Mesodermal cell (in vitro differentiated cells): ENCODE data around the gene CLINT1.
A peak's percentile ranks its signal among the peaks of the same experiment; 100 is the strongest.

ENCODE experiments used
- H3K27ac ChIP-seq: 2 replicates; pipeline ENCODE4 v1.7.0; 2013; ENCODE audit warnings: mild to moderate bottlenecking, low read depth, low read length, moderate library complexity; ENCODE audit not compliant: severe bottlenecking
- H3K36me3 ChIP-seq: 2 replicates; pipeline ENCODE4 v1.7.1; 2013; ENCODE audit warnings: mild to moderate bottlenecking, low read length, moderate library complexity; ENCODE audit not compliant: control insufficient read depth, insufficient read depth
- H3K4me1 ChIP-seq: one replicate; pipeline ENCODE4 v1.7.1; 2013; ENCODE audit warnings: mild to moderate bottlenecking, low read length; ENCODE audit not compliant: insufficient read depth, control insufficient read depth, poor library complexity, severe bottlenecking
- H3K4me3 ChIP-seq: 2 replicates; pipeline ENCODE4 v1.7.0; 2013; ENCODE audit warnings: low read length, control low read depth, mild to moderate bottlenecking; ENCODE audit not compliant: insufficient read depth, poor library complexity, severe bottlenecking; ENCODE audit errors: extremely low read depth
- H3K9me3 ChIP-seq: 2 replicates; pipeline ENCODE4 v1.7.1; 2013; ENCODE audit warnings: mild to moderate bottlenecking, low read length, moderate library complexity; ENCODE audit not compliant: control insufficient read depth
- WGBS, 2 experiments: methylation state at CpG; one replicate each; pipeline ENCODE4 v1.1.5; 2013; ENCODE audit warnings: missing lambda C conversion rate in 2 of 2; ENCODE audit not compliant: insufficient coverage in 2 of 2; 5-methylcytosine and 5-hydroxymethylcytosine counted together

CLINT1 gene

GRCh38 chr5:157839157-157839795 is 19.7 kb downstream of the CLINT1 start:
- 86 to 90% methylated on average over 5 to 6 of the region's 8 CpGs for WGBS, 2 experiments
- H3K27ac ChIP-seq = no peak overlapping the region
- H3K9me3 ChIP-seq = no peaks in the 10 kb centered on the region
- peaks cover 2% of the 10 kb centered on the region for H3K36me3 ChIP-seq
- no peak overlapping the region for H3K4me3 ChIP-seq
- H3K4me1 ChIP-seq = peaks cover 3% of the 10 kb centered on the region

DNA sequence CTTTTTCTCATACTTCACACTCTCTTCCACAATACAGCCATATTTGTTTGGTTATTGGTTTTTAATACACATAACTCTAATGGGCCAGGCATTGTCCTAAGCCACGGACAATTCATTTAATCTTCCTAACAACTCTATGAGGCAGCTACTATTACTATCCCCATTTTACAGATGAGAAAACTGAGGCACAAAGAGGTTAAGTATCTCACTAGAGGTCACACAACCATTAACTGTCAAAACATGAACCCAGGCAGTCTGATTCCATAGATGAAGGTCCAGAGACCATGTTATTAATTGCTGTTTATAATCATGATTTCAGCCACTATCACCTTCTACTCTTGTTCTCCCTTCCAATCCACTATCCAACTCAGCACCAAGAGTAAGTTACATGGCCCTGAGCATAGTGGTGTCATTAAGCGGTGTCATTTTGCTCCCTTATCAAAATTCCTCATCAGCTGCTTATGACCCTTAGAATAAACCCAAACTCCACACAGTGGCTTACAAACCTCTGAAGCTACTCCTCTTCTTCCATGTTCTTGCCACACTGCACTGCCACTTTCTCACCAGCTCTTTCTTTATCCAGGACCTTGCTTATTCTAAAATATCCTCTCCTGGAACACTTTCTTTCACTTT is 22.7 kb downstream of the CLINT1 start:
- no peak overlapping the region for H3K4me3 ChIP-seq
- no peaks in the 10 kb centered on the region for H3K9me3 ChIP-seq
- 80 to 92% methylated on average over 1 to 2 of the region's 2 CpGs for WGBS, 2 experiments
- H3K36me3 ChIP-seq = peaks cover 6% of the 10 kb centered on the region
- H3K27ac ChIP-seq = no peak overlapping the region
- H3K4me1 ChIP-seq = peaks cover 3% of the 10 kb centered on the region

DNA sequence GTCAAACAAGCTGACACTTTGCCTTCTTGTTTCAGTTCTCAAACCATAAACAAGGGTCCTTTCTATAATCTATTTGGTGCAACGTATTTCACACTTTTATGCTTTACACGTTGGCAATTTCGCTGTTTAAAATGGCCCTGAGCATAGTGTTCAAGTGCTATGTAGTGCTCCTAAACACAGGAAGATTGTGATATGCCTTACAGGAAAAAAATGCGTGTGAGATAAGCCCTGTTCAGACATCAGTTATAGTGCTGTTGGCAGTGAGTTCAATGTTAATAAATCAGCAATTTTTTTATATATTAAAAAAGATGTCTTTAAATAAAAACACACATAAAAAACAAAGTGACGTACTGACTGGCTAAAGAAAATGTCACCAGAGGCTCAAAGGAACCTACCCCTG is 23.9 kb downstream of the CLINT1 start:
- Histone ChIP-seq H3K9me3 (no peaks in the 10 kb centered on the region), H3K4me1 (peaks cover 3% of the 10 kb centered on the region), H3K27ac (no peak overlapping the region), H3K36me3 (peaks cover 6% of the 10 kb centered on the region), H3K4me3 (no peak overlapping the region)
- WGBS, 2 experiments = 87 to 96% methylated on average over 3 to 4 of the region's 5 CpGs

- Histone ChIP-seq H3K27ac (no peak overlapping the region), H3K9me3 (no peaks in the 10 kb centered on the region), H3K36me3 (peaks cover 6% of the 10 kb centered on the region), H3K4me3 (no peak overlapping the region), H3K4me1 (no peaks in the 10 kb centered on the region)
- whole genome bisulfite sequencing, 2 experiments = 83 to 100% methylated on average over 1 of the region's 4 CpGs
Measured at GRCh38 chr5:157828944-157829639, 29.9 kb downstream of the CLINT1 start.

DNA sequence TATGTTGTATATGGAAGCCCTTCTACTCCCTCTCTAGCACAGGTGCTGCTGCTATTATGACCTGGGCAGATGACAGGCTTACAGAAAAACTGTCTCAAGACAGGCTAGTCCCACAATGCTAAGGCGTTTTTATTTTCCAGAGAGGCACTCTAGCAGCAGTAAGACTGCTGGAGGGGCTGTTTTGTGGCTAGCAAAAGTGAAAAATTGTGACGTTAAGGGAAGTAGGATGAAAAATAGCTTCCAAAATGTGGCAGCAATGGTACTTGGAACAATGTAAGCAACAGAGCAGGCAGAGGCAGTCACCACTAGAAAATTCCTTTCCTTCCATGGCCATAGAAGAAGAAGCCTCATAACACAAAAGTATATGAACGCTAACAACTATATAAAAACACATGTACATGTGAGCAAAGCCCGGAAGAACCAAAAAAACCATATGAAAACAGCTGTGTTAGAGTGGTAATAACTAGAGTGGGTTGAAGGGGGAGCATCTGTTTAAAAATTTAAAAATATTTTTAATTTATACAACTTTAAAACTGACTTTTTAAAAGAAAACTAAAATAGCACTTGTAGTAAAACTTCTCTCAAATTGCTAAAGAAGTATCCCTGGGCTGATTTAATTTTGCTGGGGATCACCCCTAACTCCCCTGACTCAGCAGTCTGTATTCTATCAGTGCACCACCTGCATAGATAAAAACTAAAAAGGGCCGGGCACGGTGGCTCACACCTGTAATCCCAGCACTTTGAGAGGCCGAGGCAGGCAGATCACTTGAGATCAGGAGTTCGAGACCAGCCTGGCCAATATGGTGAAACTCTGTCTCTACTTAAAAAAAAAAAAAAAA is 30.6 kb downstream of the CLINT1 start:
- Histone ChIP-seq H3K27ac (no peak overlapping the region), H3K4me1 (no peaks in the 10 kb centered on the region), H3K9me3 (no peaks in the 10 kb centered on the region), H3K4me3 (no peak overlapping the region), H3K36me3 (peaks cover 6% of the 10 kb centered on the region)
- WGBS, 2 experiments = 94 to 100% methylated on average over 1 to 4 of the region's 8 CpGs

GRCh38 chr5:157827423-157827822 is 31.5 kb downstream of the CLINT1 start:
- H3K4me3 ChIP-seq = no peak overlapping the region
- H3K9me3 ChIP-seq = no peaks in the 10 kb centered on the region
- no peaks in the 10 kb centered on the region for H3K4me1 ChIP-seq
- no peak overlapping the region for H3K27ac ChIP-seq
- 90% methylated on average over 2 of the region's 3 CpGs; no CpG with 5 or more reads in 1 of the 2 experiments for WGBS, 2 experiments
- H3K36me3 ChIP-seq = peaks cover 3% of the 10 kb centered on the region

DNA sequence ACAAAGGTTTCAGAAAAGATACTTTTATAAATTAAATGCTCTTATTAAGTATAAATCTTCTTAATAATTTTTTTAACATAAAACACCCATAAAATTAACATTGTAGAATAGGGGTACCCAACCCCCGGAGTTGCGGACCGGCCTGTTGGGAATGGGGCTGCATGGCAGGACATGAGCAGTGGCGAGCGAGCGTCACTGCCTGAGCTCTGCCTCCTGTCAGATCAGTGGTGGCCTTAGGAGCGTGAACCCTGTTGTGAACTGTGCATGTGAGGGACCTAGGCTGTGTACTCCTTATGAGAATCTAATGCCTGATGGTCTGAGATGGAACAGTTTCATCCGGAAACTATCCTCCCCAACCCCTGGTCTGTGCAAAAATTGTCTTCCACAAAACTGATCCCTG is 35.3 kb downstream of the CLINT1 start:
- H3K27ac ChIP-seq = no peak overlapping the region
- H3K9me3 ChIP-seq = no peaks in the 10 kb centered on the region
- 88 to 92% methylated on average over 1 to 5 of the region's 8 CpGs for WGBS, 2 experiments
- H3K4me3 ChIP-seq = no peak overlapping the region
- no peaks in the 10 kb centered on the region for H3K4me1 ChIP-seq
- H3K36me3 ChIP-seq = no peaks in the 10 kb centered on the region

- no peak overlapping the region for H3K4me3 ChIP-seq
- H3K36me3 ChIP-seq = no peaks in the 10 kb centered on the region
- no peaks in the 10 kb centered on the region for H3K9me3 ChIP-seq
- H3K27ac ChIP-seq = no peak overlapping the region
- WGBS, 2 experiments = 90 to 95% methylated on average over 3 to 6 of the region's 7 CpGs
- no peaks in the 10 kb centered on the region for H3K4me1 ChIP-seq
Measured at GRCh38 chr5:157821822-157822622, 36.9 kb downstream of the CLINT1 start.

DNA sequence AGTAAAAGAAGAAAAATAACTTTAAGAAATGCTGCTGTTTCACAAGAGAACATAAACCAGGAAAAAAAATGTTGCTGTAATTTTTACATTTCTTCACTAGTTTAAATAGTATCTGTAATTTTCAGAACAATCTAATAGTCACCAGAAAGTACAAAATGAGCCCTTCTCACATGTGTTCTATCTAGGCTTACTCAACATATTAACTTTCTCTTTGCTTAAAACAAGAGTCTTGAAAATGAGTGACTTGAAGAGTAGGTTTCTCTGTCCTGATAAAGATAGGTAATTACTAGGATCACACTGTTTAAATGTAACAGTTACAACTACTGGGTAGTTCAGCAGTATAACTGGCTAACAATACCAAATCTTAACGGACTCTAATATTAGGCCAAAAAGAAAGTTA is 37.5 kb downstream of the CLINT1 start:
- WGBS, 2 experiments = no CpG with 5 or more reads among the region's 1 CpG
- no peaks in the 10 kb centered on the region for H3K9me3 ChIP-seq

More for the DNA sequence above, 37.5 kb downstream of the CLINT1 start:
- Histone ChIP-seq H3K4me3 (no peak overlapping the region), H3K36me3 (no peaks in the 10 kb centered on the region), H3K4me1 (no peaks in the 10 kb centered on the region), H3K27ac (peak overlapping the region; percentile 4)
